ENCODE data around the gene DNAI1. TPM values are rescaled to one million over a fixed set of nuclear protein-coding genes. Genes with fewer than 3 reads are reported as not detected.

DNAI1 gene
- total and polyA plus RNA-seq, 2 of the 13 experiments (the other 11 are each of a cell fraction or from before 2014, with no cell fraction given), result not detected

GRCh38 chr9:34558919-34559623, 100.5 kb downstream of the DNAI1 start (continued):
- TF ChIP-seq, protein P1, sequence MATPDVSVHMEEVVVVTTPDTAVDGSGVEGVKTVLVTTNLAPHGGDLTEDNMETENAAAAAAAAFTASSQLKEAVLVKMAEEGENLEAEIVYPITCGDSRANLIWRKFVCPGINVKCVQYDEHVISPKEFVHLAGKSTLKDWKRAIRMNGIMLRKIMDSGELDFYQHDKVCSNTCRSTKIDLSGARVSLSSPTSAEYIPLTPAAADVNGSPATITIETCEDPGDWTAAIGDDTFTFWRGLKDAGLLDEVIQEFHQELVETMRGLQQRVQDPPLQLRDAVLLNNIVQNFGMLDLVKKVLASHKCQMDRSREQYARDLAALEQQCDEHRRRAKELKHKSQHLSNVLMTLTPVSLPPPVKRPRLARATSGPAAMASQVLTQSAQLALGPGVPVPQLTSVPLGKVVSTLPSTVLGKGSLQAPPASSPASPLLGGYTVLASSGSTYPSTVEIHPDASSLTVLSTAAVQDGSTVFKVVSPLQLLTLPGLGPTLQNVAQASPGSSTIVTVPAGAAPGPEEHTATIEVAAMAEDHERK (CRISPR knock-in tag; IDR thresholded peaks at IDR 0.05; ENCODE audit: low read depth), result no peak
- no peak for TF ChIP-seq EEA1 (CRISPR knock-in tag; IDR thresholded peaks at IDR 0.05; ENCODE audit: borderline replicate concordance)
- TF ChIP-seq MLXIP (CRISPR knock-in tag; IDR thresholded peaks at IDR 0.05; ENCODE audit: borderline replicate concordance), result no peak
- no peak for TF ChIP-seq TIGD3 (CRISPR knock-in tag; IDR thresholded peaks at IDR 0.05; ENCODE audit: borderline replicate concordance)
- no peak for TF ChIP-seq SIN3A (IDR thresholded peaks at IDR 0.05; ENCODE audit: borderline replicate concordance, low read depth, low read length)
- no peak for TF ChIP-seq ARNT (IDR thresholded peaks at IDR 0.05)

Measured in HepG2 (cell line).